Astrocyte of the spinal cord (primary cell): ENCODE results near the gene DRD1.

Source experiments
- DNase-seq: peaks from one replicate; pipeline ENCODE4 v3.0.0; 2011; ENCODE audit warnings: low read depth, low spot score
- H3K4me3 ChIP-seq: 2 replicates; pipeline ENCODE4 v1.5.1; 2011; ENCODE audit warnings: low read depth, mild to moderate bottlenecking, low read length, moderate library complexity
- CTCF ChIP-seq: IDR thresholded peaks from 2 replicates; pipeline ENCODE4 v1.5.1; 2012; ENCODE audit warnings: low read depth, mild to moderate bottlenecking, low read length, inconsistent platforms
- in situ Hi-C: cut with HindIII; loops from 2 replicates; pipeline ENCODE4 v1.10.0; 2017; ENCODE audit warnings: low sequenced_read_pairs

The DRD1 gene

GRCh38 chr5:175394601-175395000 is 49.4 kb downstream of the DRD1 start:
- no peak for DNase-seq
- H3K4me3 ChIP-seq: no peak overlapping the region
- in situ Hi-C loops: no loop called here
- TF ChIP-seq CTCF: no peak

GRCh38 chr5:175393897-175394296 is 50.1 kb downstream of the DRD1 start:
- H3K4me3 ChIP-seq: no peak overlapping the region
- in situ Hi-C loops: no loop called here
- DNase-seq: no peak
- TF ChIP-seq CTCF: no peak

DNA sequence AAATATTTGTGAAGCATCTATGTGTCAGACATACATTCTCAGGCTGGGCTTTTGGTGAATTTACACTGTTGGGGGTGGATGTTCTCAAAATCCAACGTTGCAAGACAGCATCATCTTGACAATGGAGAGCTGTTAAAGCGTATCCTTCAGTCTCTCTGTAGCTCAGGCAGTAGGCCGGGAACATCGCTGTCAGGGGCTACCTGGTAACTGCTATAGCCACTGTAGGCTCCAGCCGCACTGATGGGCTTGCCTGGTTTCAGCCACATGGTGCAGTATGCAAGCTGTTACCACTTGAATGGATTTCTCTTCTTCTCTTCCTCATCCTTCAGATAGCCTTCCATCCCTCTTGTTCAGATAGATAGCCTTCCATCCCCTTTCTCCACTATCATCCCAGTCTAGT is 51.7 kb downstream of the DRD1 start:
- TF ChIP-seq CTCF: no peak
- no peak for DNase-seq
- in situ Hi-C loops: no loop called here
- no peak overlapping the region for H3K4me3 ChIP-seq

DNA sequence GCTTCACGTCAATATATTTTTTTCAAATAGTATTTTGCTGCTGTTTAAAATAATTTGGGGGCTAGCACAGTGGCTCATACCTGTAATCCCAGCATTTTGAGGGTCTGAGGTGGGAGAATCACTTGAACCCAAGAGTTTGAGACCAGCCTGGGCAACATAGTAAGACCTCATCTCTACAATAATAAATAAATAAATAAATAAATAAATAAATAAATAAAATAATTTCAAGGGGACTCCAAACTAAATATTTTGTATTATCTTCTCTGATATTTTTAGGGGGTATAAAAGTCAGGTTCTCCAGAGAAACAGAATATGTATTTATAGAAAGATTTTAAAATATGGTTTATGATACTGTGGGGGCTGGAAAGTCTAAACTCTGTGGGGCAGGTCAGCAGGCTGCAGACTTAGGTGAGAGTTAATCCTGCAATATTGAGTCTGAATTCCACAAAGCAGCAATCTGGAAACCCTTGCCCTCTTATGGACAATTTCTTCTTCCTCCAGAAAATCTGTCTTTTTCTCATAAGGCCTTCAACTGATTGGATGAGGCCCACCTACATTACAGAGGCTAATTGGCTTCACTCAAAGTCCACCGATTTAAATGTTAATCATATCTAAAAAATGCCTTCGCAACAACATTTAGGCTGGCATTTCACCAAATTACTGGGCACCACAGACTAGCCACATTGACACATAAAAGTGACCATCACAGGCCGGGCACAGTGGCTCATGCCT is 53.5 kb downstream of the DRD1 start:
- DNase-seq: no peak
- H3K4me3 ChIP-seq: no peak overlapping the region
- TF ChIP-seq CTCF: no peak
- in situ Hi-C loops: no loop called here
